B cell (primary cell): ENCODE results near the gene RPL41.

Source experiments
- EZH2 ChIP-seq: IDR thresholded peaks from 2 replicates; pipeline ENCODE4 v1.6.1; 2012; ENCODE audit warnings: borderline replicate concordance, low read depth, mild to moderate bottlenecking, moderate library complexity, low read length; ENCODE audit not compliant: insufficient read depth, poor library complexity, severe bottlenecking
- TF ChIP-seq, protein P1 (sequence below): fragments of 200-600 bp; IDR thresholded peaks from one replicate; pipeline ENCODE4 v1.8.0; 2022; ENCODE audit warnings: antibody characterized with exemption, mild to moderate bottlenecking

DNA sequence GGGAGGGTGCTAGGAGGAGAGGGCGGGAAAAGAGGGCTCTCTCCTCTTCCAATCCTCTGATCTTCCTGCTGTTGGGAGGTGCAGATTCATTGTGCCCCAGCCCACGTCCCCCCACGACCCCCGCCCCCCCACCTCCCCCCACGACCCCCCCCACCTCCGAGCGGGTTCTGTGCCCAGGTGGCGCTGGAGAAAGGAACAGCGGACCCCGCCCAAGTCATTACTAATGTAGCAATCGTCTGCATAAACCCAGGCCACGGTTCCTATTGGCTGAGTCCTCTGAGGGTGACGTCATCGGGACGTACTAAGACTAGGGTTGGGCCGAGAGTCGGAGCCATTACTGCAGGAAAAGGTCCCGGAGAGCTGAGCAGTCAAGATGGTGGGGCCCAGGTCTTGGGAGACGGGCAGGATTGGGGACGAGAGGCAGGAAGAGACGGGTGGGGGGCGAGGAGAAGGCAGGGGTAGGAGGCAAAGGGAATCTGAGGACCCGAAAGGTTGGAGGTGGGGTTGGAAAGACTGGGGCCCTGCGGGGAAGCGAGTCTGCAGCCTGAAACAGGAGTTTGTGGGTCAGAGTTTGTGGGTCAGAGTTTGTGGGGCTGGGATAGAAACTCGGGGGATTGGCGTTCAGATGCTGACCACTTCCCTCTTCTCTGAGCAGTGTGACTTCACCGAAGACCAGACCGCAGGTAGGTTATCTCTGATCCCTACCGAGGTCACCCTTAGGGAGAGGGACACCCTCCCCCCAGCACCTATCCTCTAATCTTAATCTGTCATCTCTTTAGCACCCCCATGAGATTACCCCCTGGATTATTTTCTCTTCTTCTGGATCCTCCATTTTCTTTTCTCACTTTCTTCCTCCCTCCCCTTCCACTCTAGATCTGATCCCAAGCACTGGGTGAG lies 41.8 kb downstream of the RPL41 start, which contains the start of gene MYL6:
- TF ChIP-seq, protein P1, sequence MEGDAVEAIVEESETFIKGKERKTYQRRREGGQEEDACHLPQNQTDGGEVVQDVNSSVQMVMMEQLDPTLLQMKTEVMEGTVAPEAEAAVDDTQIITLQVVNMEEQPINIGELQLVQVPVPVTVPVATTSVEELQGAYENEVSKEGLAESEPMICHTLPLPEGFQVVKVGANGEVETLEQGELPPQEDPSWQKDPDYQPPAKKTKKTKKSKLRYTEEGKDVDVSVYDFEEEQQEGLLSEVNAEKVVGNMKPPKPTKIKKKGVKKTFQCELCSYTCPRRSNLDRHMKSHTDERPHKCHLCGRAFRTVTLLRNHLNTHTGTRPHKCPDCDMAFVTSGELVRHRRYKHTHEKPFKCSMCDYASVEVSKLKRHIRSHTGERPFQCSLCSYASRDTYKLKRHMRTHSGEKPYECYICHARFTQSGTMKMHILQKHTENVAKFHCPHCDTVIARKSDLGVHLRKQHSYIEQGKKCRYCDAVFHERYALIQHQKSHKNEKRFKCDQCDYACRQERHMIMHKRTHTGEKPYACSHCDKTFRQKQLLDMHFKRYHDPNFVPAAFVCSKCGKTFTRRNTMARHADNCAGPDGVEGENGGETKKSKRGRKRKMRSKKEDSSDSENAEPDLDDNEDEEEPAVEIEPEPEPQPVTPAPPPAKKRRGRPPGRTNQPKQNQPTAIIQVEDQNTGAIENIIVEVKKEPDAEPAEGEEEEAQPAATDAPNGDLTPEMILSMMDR, result no peak
- no peak for TF ChIP-seq EZH2
